PFSK-1 (cell line): ENCODE results near the gene GDF9.

Experiments
- FOXP2 ChIP-seq: optimal IDR thresholded peaks from 2 replicates; pipeline ENCODE3; 2011; ENCODE audit warnings: borderline replicate concordance, control low read depth, inconsistent platforms; ENCODE audit not compliant: insufficient read depth; ENCODE audit errors: extremely low read length, extremely low read depth
- POLR2AphosphoS5 ChIP-seq: IDR thresholded peaks from 2 replicates; pipeline ENCODE4 v1.6.1; 2012; ENCODE audit warnings: low read depth, mild to moderate bottlenecking, control low read depth, low read length, moderate library complexity
- SIN3A ChIP-seq: IDR thresholded peaks from 2 replicates; pipeline ENCODE4 v1.6.1; 2012; ENCODE audit warnings: mild to moderate bottlenecking, low read length, moderate library complexity, borderline replicate concordance; ENCODE audit not compliant: insufficient read depth
- TAF1 ChIP-seq: IDR thresholded peaks from 2 replicates; pipeline ENCODE4 v1.6.1; 2012; ENCODE audit warnings: low read length, control low read depth, borderline replicate concordance; ENCODE audit not compliant: insufficient read depth
- TF ChIP-seq, protein P1 (sequence below), 2 experiments: IDR thresholded peaks; 2 replicates each; pipeline versions ENCODE4 v1.6.1 to v1.8.0; 2011 to 2012; ENCODE audit warnings: low read depth in 2 of 2, low read length in 2 of 2, control low read depth in 1 of 2, inconsistent platforms in 1 of 2, mild to moderate bottlenecking in 1 of 2, moderate library complexity in 1 of 2; ENCODE audit not compliant: insufficient read depth in 1 of 2

Gene GDF9

DNA sequence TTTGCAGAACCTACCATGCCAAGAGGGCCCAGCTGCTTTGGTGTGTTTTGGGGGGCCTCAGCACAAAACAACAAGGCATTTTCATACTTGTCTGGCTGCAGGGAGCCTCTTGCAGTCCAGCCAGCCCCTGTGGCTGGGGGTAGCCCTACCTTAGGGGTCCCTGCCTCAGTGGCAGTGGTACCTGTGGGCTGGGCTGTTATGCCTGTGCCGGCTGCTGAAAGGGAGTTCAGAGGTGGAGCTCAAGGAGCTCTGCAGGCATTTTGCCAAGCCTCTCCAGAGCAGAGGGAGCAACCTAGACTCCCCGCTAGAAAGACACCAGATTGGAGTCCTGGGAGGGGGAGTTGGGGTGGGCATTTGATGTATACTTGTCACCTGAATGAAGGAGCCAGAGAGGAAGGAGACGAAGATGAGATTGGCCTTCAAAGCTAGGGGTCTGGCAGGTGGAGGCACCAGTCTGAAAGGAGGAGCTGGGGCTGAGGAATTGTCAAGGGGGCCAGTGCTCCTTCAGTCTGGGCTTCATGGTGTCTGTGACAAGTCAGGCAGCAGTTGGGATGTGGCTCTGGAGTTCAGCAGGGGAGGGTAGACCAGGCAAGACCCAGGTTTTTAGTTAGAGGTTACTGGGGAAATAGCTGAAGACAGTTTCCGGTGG, 37.3 kb downstream of the GDF9 start:
- TF ChIP-seq, protein P1, sequence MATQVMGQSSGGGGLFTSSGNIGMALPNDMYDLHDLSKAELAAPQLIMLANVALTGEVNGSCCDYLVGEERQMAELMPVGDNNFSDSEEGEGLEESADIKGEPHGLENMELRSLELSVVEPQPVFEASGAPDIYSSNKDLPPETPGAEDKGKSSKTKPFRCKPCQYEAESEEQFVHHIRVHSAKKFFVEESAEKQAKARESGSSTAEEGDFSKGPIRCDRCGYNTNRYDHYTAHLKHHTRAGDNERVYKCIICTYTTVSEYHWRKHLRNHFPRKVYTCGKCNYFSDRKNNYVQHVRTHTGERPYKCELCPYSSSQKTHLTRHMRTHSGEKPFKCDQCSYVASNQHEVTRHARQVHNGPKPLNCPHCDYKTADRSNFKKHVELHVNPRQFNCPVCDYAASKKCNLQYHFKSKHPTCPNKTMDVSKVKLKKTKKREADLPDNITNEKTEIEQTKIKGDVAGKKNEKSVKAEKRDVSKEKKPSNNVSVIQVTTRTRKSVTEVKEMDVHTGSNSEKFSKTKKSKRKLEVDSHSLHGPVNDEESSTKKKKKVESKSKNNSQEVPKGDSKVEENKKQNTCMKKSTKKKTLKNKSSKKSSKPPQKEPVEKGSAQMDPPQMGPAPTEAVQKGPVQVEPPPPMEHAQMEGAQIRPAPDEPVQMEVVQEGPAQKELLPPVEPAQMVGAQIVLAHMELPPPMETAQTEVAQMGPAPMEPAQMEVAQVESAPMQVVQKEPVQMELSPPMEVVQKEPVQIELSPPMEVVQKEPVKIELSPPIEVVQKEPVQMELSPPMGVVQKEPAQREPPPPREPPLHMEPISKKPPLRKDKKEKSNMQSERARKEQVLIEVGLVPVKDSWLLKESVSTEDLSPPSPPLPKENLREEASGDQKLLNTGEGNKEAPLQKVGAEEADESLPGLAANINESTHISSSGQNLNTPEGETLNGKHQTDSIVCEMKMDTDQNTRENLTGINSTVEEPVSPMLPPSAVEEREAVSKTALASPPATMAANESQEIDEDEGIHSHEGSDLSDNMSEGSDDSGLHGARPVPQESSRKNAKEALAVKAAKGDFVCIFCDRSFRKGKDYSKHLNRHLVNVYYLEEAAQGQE (IDR thresholded peaks at IDR 0.05; ENCODE audit: insufficient read depth in 1 of 2, low read depth in 2 of 2, low read length in 2 of 2), result no peak
- no peak for TF ChIP-seq POLR2AphosphoS5
- no peak for TF ChIP-seq FOXP2
- TF ChIP-seq SIN3A, result no peak
- no peak for TF ChIP-seq TAF1

DNA sequence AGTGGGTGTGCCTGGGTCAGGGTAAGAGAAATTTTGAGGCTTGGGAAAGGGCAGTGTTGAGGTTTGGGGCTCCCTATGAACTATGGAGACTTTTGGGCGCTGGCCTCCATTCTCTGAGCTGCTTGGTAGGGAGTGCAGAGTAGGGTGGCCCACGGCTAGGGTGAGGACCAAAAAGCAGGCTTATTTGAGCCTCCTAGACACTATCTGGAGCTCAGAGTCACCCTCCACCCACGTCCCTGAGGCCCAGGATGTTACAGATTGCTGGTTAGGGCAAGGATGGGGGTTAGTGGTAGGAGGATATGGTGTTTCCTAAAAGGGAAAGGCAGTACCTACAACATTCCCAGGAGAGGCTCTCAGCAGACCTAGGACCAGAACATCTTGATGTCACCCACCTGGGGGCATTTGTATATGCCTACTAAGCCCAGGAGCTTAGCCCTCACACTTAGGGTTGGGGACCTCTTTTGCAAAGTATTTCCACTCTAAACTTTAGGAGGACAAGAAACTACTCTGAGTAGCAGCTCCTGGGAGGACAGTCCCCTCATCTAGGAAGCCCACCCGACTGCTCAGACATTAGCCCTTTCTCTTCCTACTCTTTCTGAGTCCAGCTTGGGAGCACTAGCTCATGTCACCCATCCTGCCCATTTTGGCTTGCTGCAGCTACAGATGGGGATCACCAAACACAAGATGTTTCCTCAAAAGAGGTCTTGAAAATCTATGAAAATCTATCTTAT, 38.2 kb downstream of the GDF9 start:
- TF ChIP-seq FOXP2 (no peak), TAF1 (no peak), POLR2AphosphoS5 (no peak), SIN3A (no peak)
- TF ChIP-seq, protein P1 (IDR thresholded peaks at IDR 0.05; ENCODE audit: insufficient read depth in 1 of 2, low read depth in 2 of 2, low read length in 2 of 2), result no peak

DNA sequence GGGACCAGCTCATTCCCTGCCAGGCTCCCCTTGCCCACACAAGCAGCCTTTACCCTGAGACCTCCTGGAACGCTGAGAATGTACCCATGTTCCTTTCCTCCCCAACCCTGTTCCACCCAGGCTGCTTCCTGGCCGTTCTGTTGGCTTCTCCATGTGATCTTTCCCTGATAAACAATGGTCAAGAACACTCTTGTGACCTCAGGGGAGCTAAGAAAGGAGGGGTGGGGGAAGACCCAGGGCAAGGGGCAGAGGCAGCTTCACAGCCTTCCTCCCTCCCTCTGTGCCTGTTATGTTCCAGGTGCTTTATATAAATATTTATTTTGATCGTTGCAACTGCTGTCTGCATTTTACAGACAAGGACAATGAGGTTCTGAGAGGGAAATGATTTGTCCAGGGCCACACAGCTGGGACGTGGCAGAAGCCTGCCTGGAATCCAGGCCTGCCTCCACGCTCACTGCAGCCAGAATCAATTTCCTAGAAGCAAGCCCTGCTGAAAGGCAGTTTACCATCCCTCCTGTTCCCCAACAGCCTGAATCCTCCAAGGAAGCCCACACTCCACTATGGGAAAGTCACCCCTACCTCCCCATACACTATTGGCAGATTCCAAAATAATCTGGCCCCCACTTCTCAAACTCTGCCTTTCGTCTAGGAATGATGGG, 39.7 kb downstream of the GDF9 start:
- TF ChIP-seq, protein P1 (IDR thresholded peaks at IDR 0.05; ENCODE audit: insufficient read depth in 1 of 2, low read depth in 2 of 2, low read length in 2 of 2), result no peak
- no peak for TF ChIP-seq TAF1
- no peak for TF ChIP-seq SIN3A
- no peak for TF ChIP-seq FOXP2
- no peak for TF ChIP-seq POLR2AphosphoS5

DNA sequence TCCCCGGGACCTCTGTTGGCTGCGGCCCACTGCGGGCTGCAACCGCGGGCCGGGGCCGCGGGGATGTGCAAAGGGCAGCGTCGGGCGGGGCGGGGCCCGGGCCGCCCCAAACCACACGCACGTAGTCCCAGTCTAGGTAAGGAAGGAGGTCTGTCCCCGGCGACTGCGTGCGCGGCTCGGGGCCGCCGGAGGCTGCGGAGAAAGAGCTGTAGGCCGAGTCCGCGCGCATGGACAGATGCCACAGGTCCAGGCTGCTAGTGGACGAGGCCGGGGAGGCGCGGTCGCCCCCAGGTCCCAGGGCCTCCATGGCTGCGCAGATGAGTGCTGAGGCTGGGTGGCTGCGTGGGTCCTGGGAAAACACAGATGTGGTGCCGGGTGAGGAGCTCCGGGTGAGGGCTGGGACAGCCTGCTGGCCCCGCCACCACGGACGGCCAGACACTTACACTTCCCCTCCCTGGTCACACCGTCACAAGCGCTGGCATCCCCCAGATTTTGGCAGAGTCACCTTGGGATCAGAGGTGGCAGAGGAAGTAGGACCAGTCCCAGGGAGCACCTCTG, 40.4 kb downstream of the GDF9 start:
- TF ChIP-seq SIN3A (no peak), POLR2AphosphoS5 (no peak), TAF1 (no peak), FOXP2 (no peak)
- TF ChIP-seq, protein P1 (IDR thresholded peaks at IDR 0.05; ENCODE audit: insufficient read depth in 1 of 2, low read depth in 2 of 2, low read length in 2 of 2), result no peak
